HG03060 (cell line): ENCODE results near the gene MSANTD3.

Source experiments
- ATAC-seq: cut with Tn5 transposase; IDR thresholded peaks from one replicate; pipeline ENCODE4 v1.9.1; 2021; ENCODE audit warnings: low read depth, moderate number of reproducible peaks; ENCODE audit not compliant: unreplicated experiment

The MSANTD3 gene

DNA sequence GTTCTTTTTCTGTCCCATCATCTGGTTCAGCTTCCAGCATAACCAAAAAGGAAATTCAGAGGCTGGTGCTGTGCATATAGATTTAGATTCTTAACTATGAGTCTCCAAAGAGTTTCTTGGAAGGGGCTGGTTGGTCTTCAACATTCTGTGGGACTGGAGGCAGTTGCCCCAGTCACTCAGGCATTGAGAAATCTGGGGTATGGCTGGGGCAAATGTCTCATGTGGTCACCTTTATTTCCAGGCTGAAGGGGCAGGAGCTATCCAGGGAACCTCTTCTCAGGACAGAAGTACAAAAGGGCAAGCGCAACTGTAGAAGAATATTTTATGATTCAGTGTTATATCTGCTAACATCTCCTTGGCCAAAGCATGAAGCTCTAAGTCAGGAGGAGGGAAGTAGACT lies 30.6 kb downstream of the MSANTD3 start:
- no peak for ATAC-seq

DNA sequence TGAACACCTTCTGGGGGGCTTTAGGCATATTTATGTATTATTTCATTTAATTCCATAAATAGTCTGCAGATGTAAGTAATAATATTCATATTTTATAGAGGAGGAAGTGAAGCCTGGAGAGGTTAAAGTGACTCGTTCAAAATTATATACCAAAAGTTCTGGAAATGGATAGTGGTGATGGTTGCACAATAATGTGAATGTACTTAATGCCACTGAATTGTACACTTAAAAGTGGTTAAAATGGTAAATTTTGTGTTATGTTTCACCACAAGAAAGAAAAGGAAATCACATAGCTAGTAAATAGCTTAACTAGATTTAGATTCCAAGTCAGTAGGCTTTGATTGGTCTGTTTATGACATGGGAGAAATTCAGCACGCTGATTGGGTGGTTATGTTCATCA lies 33.0 kb downstream of the MSANTD3 start:
- no peak for ATAC-seq

DNA sequence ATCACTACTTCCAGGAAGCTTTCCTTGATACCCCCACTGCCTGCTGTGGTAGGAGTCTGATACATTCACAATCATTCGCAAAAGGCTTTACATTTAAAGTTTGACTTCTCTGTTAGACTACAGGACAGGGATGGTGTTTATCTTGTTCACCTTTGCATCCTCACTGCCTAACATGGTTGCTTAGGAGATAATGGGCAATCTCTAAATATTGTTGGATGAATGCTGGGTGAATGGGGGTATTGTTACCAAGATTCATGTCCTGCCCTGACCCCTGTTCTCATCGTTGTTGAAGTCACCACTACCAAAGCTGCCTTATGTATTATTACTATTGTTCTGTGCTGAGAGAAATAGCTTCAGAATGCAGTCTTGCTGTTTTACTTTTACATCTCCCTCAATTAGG lies 38.3 kb downstream of the MSANTD3 start:
- no peak for ATAC-seq

DNA sequence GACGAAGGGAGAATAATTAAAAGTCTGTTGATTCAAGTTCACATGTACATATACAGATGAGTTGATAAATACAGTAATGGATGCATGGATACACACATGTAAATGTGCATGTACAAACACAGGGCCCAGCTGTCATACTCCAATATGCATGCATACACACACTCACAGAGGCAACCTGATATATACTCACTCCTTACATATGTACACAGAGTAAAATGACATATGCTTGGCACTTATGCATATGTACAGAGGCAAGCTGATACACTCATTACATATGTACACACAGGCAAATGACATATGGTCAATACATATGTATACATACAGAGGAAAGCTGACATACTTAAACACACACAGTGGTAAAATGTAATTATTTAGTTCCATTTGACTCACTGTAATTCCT lies 38.8 kb downstream of the MSANTD3 start:
- no peak for ATAC-seq

DNA sequence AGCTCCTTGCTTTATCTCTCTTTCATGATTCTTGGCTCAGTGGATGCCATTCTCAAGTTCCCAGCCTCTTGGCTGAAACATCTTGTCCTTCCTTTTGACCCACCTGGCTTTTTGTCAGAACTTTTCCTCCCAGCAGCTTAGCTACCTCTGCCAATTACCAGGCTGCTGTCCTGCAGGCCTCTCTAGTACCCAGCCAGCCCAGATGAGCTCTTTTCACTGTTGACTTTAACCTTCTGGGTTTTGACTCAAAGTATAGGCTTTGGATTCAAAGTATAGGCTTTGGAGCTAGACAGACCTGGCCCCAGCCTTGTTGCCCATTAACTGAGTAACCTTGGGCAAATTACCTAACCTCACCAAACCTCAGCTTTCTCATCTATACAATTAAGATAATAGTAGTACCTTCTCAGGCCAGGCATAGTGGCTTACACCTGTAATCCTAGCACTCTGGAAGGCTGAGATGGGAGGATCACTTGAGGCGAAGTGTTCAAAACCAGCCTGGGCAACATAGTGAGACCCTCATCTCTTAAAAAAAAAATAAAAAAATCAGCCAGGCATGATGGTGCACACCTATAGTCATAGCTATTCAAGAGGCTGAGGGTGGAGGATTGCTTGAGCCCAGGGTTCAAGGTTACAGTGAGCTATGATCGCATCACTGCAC lies 39.4 kb downstream of the MSANTD3 start:
- no peak for ATAC-seq

DNA sequence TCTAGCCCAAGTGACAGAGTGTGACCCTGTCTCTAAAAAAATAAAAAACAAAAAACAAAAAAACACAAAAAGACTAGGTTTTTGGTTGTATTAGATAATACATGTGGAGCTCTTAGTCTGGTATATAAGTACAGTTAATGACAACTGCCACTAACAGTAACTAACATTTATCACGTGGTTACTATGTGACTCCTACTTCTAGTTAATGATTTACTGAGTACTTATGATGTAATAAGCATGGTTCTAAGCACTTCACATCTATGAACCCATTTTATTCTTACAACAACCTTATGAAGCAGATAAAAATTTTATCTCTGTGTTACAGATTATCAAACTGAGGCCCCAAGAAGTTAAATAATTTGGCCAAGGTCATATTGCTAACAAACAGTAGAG lies 39.9 kb downstream of the MSANTD3 start:
- ATAC-seq, result no peak

DNA sequence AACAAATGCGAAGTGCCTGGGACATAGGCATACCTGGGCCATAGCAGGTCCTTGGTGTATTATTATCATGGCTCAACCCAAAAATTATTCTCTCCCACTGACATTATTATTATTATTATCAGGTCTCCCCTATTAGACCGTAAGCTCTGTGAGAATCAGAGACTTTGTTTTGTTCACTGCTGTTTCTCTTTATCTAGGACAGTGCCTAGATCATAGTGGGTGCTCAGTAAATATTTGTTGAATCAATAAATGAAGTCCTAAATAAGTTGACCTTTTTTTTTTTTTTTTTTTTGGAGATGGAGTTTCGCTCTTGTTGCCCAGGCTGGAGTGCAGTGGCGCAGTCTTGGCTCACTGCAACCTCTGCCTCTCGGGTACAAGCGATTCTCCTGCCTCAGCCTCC lies 41.1 kb downstream of the MSANTD3 start:
- ATAC-seq, result no peak

DNA sequence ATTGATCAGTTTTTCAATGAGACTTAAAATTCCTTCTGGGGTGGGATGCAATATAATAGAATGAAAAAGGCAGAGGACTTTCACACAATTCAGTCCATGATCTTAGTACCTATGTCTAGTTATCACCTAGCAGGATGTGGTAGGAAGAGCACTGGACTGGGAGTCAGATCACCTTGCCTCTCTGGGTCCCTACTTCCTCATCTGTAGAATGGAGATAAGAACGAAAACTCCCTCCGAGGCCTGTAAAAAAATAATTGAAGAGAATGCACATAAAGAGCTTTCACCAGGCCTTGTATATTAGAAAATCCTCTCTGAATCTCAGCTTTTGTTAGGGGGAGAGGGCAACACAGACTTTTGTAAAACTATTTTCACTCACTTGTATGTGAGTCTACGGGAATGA lies 45.3 kb downstream of the MSANTD3 start:
- no peak for ATAC-seq

DNA sequence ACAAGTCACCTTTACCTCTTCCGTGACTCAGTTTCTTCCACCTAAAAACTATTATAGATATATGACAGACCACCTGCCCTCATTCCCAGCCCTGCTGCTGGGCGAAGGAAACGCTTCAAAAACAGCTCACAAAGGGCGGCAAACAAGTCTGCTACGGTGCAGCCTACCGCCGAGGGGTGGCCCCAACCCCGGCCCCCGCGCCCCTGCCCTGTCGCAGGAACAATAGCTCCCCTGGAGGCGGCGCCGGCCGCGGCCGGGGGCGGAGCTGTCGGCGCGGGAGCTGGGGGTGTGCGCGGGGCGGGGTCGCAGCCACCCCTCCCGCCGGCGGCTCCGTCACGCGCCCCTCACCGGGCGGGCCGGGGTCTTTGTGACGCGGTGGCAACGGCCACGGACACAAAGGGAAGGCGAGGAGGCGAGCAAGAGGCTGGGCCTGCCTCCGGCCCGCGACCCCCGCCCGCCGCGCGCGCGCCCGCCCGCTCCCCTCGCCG lies 45.9 kb downstream of the MSANTD3 start, which contains the start of gene TMEFF1:
TMEFF1 (plus strand) TSS at position 362 of the 488 bp plus-strand sequence. CDS start 396 bp downstream, outside the sequence.
- ATAC-seq, result no peak

DNA sequence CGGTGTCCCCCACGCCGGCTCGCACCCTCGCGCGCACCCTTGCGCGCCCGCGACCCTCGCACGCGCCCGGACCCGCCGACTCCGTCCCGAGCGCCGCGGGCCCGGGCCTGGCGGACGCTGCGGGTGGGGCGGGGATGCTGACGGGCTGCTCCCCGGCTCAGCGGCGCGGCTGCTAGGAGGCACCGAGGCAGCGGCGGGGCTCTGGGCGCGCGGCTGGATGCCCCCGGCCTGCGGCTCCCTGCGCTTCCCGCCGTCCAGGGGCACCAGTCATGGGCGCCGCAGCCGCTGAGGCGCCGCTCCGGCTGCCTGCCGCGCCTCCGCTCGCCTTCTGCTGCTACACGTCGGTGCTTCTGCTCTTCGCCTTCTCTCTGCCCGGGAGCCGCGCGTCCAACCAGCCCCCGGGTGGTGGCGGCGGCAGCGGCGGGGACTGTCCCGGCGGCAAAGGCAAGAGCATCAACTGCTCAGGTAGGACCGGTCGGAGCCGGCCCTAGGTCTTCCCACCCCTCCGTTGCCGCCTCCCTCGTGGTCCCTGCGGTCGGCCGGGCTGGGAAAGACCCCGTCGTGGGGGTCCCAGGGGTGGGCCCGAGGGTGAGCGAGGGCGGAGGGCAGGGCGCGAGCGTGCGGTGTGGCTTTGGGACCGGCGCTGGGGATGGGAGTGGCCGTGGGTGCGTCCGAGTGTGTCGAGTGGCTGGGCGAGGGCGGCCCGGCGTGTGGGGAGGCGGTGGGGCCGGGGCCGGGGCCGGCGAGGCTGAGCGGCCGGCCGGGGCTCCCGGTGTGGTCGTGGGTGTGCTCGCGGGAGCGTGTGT lies 46.5 kb downstream of the MSANTD3 start:
- ATAC-seq, result no peak

DNA sequence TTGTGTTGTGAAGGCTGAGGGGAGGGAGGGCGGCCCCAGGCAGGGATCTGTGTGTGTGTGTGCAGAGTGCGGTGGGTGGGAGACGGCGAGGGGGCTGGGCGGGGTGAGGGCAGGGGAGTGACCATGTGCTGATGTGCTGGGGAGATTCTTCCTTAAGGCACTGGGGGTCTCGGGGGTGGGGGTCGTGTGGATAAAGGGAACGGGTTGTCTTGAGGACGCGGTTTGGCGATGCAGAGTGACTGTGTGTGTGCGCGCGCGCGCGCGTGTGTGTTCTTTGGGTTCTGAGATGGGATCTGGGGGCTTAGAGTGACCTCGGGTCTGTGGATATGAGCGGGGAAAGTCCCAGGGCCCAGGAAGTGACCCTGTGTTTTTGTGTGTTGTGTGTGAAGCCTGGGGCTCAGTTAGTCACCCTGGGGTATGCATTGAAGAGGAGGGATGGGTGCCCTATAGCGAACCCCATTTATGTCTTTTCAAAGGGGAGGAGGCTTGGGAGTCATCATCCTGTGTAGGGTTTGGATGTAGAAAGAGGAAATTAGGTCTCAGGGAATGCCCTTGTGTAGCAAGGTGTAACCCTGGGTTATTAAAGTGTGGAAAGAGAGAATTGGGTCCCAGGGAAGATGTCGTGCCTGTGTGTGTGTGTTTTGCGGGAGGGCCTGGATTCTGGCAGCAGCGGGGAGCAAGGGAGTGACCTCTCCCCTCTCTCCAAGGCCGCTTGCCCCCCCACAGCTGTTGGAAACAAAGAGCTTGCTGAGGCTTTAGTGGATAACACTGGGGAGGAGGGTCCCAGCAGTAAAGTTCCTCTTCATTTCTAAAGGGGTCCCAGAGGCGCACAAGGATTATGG lies 47.4 kb downstream of the MSANTD3 start:
- ATAC-seq, result no peak

DNA sequence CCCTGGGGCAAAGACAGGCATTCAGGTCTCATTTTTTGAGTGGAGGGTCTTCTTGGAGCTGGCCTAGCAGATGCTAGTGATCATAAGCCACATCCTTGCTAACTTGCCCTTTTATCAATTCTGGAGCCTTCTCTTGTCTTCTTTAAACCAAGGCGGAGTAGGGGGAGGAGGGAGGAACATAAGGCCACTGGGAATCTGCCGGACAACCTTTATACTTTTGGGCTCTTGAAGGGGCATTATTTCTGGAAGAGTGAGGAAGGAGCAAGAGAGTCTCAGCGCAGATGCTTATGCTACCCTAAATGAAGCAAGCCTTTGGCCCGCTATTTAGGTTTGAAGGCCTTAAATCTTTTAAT lies 48.0 kb downstream of the MSANTD3 start:
- ATAC-seq, result no peak

DNA sequence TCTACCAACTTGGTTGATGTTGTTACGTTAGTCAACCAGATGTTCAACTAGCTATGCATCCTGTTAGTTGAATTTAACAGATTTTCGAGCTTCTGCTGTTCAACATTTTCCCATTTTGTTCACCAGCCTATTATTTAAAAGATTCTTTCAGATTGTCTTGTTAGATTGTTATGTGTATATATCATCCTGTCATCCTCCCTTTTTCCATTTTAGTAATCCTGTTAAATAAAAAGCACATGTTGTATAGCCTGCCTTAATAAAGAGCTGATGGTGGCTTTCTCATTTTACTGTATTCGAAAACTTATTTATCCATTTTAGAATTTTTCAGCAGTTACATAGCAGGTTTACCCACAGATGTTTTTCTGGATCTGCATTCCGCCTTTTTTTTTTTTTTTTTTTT lies 50.3 kb downstream of the MSANTD3 start:
- ATAC-seq, result no peak

DNA sequence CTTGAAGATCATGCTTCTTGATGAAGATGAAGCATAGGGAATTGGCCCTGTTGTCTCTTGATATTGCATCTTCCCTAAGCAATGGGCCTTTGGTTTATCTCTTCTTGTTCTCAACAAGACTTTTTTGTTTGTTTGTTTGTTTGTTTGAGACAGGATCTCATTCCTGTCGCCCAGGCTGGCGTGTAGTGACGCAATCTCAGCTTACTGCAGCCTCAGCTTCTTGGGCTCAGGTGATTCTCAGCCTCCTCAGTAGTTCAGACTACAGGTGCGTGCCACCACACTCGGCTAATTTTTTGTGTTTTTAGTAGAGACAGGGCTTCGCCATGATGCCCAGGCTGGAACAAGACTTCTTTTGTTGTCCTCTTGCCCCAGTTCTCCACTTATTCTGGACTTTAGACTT lies 51.2 kb downstream of the MSANTD3 start:
- no peak for ATAC-seq

DNA sequence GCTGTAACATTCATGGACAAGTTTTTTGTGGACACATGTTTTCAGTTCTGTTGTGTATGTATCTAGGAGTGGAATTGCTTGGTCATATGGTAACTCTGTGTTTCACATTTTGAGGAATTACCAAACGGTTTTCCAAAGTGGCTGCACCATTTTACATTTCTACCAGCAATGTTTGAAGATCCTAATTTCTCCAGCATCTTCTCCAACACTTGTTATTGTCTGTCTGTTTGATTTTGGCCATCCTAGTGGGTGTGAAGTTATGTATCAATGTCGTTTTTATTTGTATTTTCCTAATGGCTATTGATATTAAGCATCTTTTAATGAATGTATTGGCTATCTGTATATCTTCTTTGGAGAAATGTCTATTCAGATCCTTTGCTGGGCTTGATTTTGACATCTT lies 52.9 kb downstream of the MSANTD3 start:
- no peak for ATAC-seq

DNA sequence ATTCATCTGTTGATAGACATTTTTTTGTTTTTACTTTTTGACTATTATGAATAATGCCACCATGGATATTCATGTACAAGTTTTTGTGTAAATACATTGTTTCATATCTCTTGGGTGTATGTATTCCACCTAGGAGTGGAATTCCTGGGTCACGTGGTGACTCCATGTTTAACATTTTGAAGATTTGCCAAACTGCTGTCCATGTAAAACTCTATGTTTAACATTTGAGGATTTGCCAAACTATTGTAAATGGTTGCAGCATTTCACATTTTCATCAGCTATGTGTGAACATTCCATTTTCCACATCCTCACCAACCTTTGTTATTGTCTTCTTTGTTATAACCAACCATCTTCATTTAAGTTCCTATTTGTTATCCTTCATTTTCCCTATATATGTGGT lies 58.3 kb downstream of the MSANTD3 start:
- no peak for ATAC-seq

DNA sequence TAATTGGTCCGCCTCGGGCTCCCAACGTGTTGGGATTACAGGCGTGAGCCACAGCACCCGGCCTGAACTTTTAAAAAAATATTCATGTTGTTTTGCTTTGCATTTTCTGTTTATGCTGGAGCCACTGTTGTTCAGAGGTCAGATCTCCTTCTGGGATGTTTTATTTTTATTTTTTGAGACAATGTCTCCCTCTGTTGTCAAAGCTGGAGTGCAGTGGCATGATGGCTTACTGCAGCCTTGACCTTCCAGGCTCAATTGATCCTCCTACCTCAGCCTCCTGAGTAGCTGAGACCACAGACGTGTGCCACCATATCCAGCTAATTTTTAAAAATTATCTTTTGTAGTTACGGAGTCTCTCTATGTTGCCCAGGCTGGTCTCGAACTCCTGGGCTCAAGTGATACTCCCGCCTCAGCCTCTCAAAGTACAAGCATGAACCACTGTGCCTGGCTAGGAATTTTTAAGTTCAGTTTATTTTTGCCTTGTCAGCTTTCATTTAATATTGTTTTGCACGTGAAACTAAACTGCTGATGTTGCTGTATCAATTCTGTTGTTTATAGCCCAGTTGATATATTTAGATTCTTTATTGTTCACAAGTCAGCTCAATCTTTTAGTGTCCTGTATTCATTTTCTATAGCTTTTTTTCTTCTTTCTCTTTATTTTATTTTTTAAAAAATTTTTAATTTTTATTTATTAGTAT lies 59.7 kb downstream of the MSANTD3 start:
- ATAC-seq, result no peak

DNA sequence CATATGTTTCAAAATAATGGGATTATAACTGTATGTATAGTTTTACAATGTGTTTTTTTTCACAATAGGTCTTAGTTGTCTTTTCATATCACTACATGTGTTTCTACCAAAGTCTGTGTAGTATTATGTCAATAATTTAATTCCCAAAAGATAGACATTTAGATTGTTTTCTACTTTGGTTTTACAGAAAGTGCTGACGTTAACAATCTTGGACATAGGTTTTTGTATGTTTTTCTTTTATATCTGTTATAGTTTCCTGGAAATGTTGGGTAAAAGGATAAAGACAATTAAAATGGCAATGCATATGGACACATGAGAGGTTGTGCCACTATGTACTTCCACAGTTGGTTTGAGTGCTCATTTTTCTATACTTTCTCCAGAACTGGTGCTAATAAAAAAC lies 61.2 kb downstream of the MSANTD3 start:
- no peak for ATAC-seq

DNA sequence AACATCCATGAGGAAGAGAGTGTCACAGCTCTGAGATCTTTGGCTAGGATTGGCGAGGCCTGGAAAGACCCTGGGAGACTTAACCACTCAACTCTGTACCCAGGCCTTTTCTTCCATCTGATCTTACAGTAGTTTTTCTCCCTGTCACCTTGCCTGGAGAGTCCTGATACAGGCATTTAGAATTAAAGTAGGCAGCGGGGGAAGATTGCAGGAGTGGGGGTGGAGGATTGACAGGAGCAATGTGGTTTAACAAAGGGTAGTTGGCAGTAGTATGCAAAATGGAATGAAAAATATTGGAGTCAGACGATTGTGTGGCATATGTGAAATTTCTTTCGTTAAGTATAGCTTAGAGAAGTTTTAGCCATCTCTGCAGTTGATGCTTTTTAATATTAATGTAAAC lies 62.9 kb downstream of the MSANTD3 start:
- ATAC-seq, result no peak

DNA sequence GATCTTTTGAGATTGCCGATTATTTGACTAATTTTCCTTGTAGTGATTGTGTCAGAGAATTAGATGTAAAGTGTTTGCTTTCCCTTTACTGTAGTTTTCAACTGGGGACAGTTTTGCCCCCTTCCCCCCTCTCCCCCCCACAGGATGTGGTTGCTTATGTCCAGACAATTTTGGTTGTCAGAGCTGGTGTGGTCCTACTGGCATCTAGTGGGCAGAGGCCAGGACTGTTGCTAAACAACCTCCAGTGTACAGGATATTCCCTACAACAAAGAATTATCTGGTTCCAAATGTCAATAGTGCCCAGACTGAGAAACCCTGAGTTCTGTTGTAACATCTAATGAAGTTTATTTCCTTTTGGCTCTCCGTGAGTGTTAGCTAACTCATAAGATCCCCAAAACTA lies 66.0 kb downstream of the MSANTD3 start:
- no peak for ATAC-seq

DNA sequence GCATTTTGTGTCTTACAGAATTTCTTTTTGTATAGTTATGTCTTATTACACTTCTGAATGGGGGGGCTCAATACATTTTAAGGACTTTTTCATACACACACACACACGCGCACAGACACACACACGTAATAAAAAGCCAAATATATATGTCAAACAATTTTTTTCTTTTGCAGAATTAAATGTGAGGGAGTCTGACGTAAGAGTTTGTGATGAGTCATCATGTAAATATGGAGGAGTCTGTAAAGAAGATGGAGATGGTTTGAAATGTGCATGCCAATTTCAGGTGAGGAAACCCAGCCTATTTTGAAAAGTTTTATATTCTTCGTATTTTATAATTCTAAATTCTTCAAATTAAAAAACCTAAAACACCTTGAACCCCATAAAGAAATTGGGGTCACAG lies 71.6 kb downstream of the MSANTD3 start:
- no peak for ATAC-seq
